ENCODE measurements around the gene RAPGEF2. TPM values are rescaled to one million over a fixed set of nuclear protein-coding genes. Genes with fewer than 3 reads are reported as not detected.

Gene RAPGEF2
- total and polyA plus RNA-seq, 2 of the 8 experiments (the other 6 are each of a cell fraction or from before 2014, with no cell fraction given), result 24.4 to 48.6 TPM

- POLR2A ChIA-PET (ENCODE audit: partially characterized antibody), result no interaction called here
- no peak overlapping the region for H4K91ac ChIP-seq (replicated peaks; ENCODE audit: insufficient read length, low read length)
- no peak overlapping the region for H4K5ac ChIP-seq (ENCODE audit: insufficient read length, low read depth, low read length)
- H3K79me2 ChIP-seq (ENCODE audit: control insufficient read depth in 1 of 2, insufficient read depth in 2 of 2, low read length in 2 of 2), result peaks cover 0 to 80% of the 10 kb centered on the region in 2 experiments; a peak in 2 of 4 replicates
- no peaks in the 10 kb centered on the region for H3K23me2 ChIP-seq (ENCODE audit: low read depth, low read length)
- H3K79me1 ChIP-seq (ENCODE audit: low read depth, low read length), result no peaks in the 10 kb centered on the region; the same call in 1 of the 2 replicates
- H3K9ac ChIP-seq (replicated peaks in 1 of 4; ENCODE audit: extremely low read depth in 1 of 4, low read depth in 3 of 4, low read length in 3 of 4), result no peak overlapping the region
- H2BK12ac ChIP-seq (ENCODE audit: low read depth, low read length), result no peak overlapping the region
- no peak overlapping the region for H2BK15ac ChIP-seq (ENCODE audit: low read length)
- H3K18ac ChIP-seq (ENCODE audit: extremely low read depth, low read length), result no peak overlapping the region
- TF ChIP-seq RFX5 (IDR thresholded peaks at IDR 0.05; ENCODE audit: borderline replicate concordance, low read depth, low read length) (no peak), RBBP5 (IDR thresholded peaks at IDR 0.05; ENCODE audit: borderline replicate concordance, low read depth, low read length) (no peak)
- DNase-seq (ENCODE audit: low read depth in 1 of 2, low spot score in 2 of 2), result no peak
- no peak overlapping the region for H2BK20ac ChIP-seq (ENCODE audit: low read length)
- CTCF ChIA-PET (ENCODE audit: partially characterized antibody), result no interaction called here
- peaks cover 0 to 5% (median 2%) of the 10 kb centered on the region in 4 experiments; a peak in 6 of 7 replicates for H3K4me1 ChIP-seq (replicated peaks in 1 of 4; ENCODE audit: control insufficient read depth in 3 of 4, insufficient read depth in 4 of 4, low read length in 3 of 4)
- no peak overlapping the region for H3K4me2 ChIP-seq (ENCODE audit: insufficient read depth in 1 of 2, low read depth in 2 of 2, low read length in 2 of 2)
- H2BK5ac ChIP-seq (ENCODE audit: low read depth, low read length), result no peak overlapping the region
- no peak overlapping the region for H3K23ac ChIP-seq (ENCODE audit: insufficient read length)
- H3K9me3 ChIP-seq (ENCODE audit: insufficient read depth in 2 of 2, low read depth in 1 of 2, low read length in 1 of 2), result no peaks in the 10 kb centered on the region
- no peak overlapping the region for H3K27ac ChIP-seq (ENCODE audit: low read depth, low read length)
- no peak overlapping the region for H3K4me3 ChIP-seq (ENCODE audit: extremely low read depth in 1 of 4, insufficient read depth in 2 of 4, low read depth in 3 of 4, low read length in 4 of 4)
- 90% methylated on average over 5 of the region's 5 CpGs; no CpG with 5 or more reads in 1 of the 2 experiments for WGBS, 2 experiments (ENCODE audit: extremely low coverage in 1 of 2, insufficient coverage in 1 of 2, insufficient read length in 1 of 2, insufficient replicate concordance in 2 of 2, low coverage in 1 of 2, low lambda C conversion rate in 2 of 2, missing lambda C conversion rate in 1 of 2)
- H4K20me1 ChIP-seq (replicated peaks in 1 of 2; ENCODE audit: control insufficient read depth in 1 of 2, insufficient read depth in 2 of 2, low read length in 2 of 2), result no peaks in the 10 kb centered on the region
- FAIRE-seq, result peak; percentile 28
- no peak overlapping the region for H3K56ac ChIP-seq (replicated peaks; ENCODE audit: insufficient read length, low read depth, low read length)
- H3K36me3 ChIP-seq (ENCODE audit: control insufficient read depth in 2 of 4, insufficient read depth in 4 of 4, low read length in 3 of 4), result no peaks in the 10 kb centered on the region
- H2AFZ ChIP-seq (ENCODE audit: low read length), result no peak overlapping the region
- no peak overlapping the region for H3K4ac ChIP-seq (replicated peaks; ENCODE audit: insufficient read length, low read depth, low read length)
- no peaks in the 10 kb centered on the region for H3K27me3 ChIP-seq (replicated peaks in 1 of 4; ENCODE audit: control insufficient read depth in 3 of 4, extremely low read depth in 1 of 4, insufficient read depth in 3 of 4, low read length in 3 of 4)
- no peak overlapping the region for H4K8ac ChIP-seq (ENCODE audit: extremely low read depth, insufficient read depth, low read length)
- no peak overlapping the region for H3K14ac ChIP-seq (ENCODE audit: insufficient read length)
- H2BK120ac ChIP-seq (replicated peaks; ENCODE audit: low read depth, low read length), result no peak overlapping the region
- no peak overlapping the region for H2AK5ac ChIP-seq (ENCODE audit: low read depth, low read length)
These were observed 23.8 kb downstream of the RAPGEF2 start for GRCh38 chr4:159126716-159127115.

Measured in H1 (cell line).